Measurements from ENCODE around the gene PCBP3. TPM values are rescaled to one million over a fixed set of nuclear protein-coding genes. Genes with fewer than 3 reads are reported as not detected.
"Not testable (repeated sequence)": the region's sequence is repeated elsewhere in the genome, so short reads cannot be mapped to it uniquely, and the experiment has no call there.

The PCBP3 gene
- total RNA-seq, 1 donor from 2014 or later: 72.7 TPM

DNA sequence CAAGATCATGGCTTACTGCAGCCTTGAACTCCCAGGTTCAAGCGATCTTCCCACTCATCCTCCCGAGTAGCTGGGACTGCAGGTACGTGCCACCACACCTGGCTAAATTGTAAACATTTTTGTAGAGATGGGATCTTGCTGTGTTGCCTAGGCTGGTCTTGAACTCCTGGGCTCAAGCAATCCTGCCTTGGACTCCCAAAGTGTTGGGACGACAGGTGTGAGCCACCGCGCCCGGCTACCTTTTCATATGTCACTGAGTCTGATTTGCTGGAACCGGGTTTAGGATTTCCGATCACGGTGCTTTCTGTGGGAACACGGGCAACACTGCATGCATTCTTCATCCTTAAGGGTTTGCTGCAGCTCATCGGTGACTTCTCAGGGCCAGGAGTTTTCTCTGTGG, 32.2 kb upstream of the PCBP3 start:
- DNase-seq: no peak
- Mint-ChIP-seq H3K27ac (ENCODE audit: unreplicated experiment) (peak overlapping the region; percentile 95), H3K4me3 (ENCODE audit: unreplicated experiment) (no peak overlapping the region), H3K9me3 (ENCODE audit: unreplicated experiment) (peaks cover 4% of the 10 kb centered on the region), H3K4me1 (ENCODE audit: low read depth, unreplicated experiment) (peaks cover 10% of the 10 kb centered on the region), H3K27me3 (ENCODE audit: unreplicated experiment) (peaks cover 8% of the 10 kb centered on the region), H3K36me3 (ENCODE audit: unreplicated experiment) (no peaks in the 10 kb centered on the region)
- TF ChIP-seq, protein P1, sequence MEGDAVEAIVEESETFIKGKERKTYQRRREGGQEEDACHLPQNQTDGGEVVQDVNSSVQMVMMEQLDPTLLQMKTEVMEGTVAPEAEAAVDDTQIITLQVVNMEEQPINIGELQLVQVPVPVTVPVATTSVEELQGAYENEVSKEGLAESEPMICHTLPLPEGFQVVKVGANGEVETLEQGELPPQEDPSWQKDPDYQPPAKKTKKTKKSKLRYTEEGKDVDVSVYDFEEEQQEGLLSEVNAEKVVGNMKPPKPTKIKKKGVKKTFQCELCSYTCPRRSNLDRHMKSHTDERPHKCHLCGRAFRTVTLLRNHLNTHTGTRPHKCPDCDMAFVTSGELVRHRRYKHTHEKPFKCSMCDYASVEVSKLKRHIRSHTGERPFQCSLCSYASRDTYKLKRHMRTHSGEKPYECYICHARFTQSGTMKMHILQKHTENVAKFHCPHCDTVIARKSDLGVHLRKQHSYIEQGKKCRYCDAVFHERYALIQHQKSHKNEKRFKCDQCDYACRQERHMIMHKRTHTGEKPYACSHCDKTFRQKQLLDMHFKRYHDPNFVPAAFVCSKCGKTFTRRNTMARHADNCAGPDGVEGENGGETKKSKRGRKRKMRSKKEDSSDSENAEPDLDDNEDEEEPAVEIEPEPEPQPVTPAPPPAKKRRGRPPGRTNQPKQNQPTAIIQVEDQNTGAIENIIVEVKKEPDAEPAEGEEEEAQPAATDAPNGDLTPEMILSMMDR (IDR thresholded peaks at IDR 0.05; ENCODE audit: partially characterized antibody, unreplicated experiment): no peak

DNA sequence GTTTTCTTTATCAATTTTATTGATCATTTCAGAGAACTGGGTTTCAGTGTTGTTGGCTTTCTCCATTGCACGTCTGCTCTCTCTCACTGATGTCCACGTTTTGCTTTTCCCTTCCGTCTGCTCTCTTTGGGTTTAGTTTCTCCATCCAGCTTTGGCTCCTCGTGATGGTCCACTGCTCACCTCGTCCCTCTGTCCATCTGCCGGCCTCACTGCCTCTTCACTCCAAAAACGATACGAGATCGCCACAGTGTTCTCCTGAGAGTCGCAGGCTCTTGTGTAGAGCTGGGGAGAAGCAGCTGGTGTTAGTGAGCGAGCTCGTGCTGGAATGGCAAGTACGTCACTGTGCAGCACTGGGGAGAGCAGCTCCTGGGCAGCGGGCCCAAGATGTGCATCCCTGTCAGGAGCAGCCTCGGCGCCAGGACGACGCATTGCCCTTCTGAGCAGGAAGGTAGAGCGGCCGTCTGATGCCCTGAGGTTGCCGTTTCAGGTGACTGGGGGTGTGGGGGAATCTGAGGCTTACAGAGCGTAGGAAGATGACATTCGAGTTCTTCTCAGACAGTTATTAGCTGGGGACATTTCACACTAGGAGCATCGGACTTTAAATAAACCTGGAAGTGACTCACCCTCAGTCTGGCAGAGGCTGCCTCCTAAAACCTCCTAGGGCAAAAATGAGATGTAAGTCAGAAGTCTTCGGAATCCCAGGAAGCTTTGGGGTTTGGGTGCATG, 31.4 kb upstream of the PCBP3 start:
- Mint-ChIP-seq H3K27me3 (ENCODE audit: unreplicated experiment) (peaks cover 8% of the 10 kb centered on the region), H3K4me1 (ENCODE audit: low read depth, unreplicated experiment) (peaks cover 10% of the 10 kb centered on the region), H3K4me3 (ENCODE audit: unreplicated experiment) (peak overlapping the region; percentile 82), H3K27ac (ENCODE audit: unreplicated experiment) (peak overlapping the region; percentile 95), H3K36me3 (ENCODE audit: unreplicated experiment) (no peaks in the 10 kb centered on the region), H3K9me3 (ENCODE audit: unreplicated experiment) (peaks cover 4% of the 10 kb centered on the region)
- peak; percentile 48 for DNase-seq
- TF ChIP-seq, protein P1 (IDR thresholded peaks at IDR 0.05; ENCODE audit: partially characterized antibody, unreplicated experiment): no peak

DNA sequence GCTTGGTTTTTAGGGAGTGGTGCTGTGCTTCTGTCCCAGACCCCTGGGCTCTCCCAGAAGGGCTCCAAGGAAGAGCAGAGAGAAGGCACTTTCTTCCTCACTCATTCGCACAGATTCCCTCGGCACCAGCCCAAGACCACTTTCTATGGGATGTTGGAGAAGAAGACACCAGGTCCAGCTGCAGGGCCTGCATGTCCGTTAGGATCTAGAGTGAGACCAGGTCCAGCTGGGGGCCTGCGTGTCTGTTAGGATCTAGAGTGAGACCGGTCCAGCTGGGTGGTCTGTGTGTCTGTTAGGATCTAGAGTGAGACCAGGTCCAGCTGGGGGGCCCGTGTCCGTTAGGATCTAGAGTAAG, 30.9 kb upstream of the PCBP3 start:
- not testable (repeated sequence) for DNase-seq; H3K9me3 Mint-ChIP-seq (ENCODE audit: unreplicated experiment); H3K36me3 Mint-ChIP-seq (ENCODE audit: unreplicated experiment); H3K27me3 Mint-ChIP-seq (ENCODE audit: unreplicated experiment); H3K4me3 Mint-ChIP-seq (ENCODE audit: unreplicated experiment)
- peaks cover 12% of the 10 kb centered on the region for H3K4me1 Mint-ChIP-seq (ENCODE audit: low read depth, unreplicated experiment)
- H3K27ac Mint-ChIP-seq (ENCODE audit: unreplicated experiment): peak overlapping the region; percentile 95

DNA sequence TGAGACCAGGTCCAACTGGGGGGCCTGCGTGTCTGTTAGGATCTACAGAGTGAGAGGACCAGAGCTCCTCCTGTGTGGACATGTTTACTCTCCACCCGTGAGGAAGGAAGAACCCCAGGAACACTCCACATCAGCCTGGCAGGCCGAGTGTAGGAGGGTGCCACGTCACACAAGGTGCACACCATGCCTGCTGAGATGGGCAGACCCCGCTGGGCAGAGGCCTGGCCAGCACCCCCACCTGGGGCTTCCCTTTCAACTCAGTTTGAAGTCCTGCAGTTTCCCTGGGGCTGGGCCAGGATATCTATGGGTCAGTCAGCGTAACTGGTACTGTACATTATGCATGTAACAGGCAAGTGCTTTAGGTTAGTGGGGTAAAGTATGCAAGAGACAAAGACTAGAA, 30.1 kb upstream of the PCBP3 start:
- H3K4me1 Mint-ChIP-seq (ENCODE audit: low read depth, unreplicated experiment): peaks cover 12% of the 10 kb centered on the region
- DNase-seq: no peak

DNA sequence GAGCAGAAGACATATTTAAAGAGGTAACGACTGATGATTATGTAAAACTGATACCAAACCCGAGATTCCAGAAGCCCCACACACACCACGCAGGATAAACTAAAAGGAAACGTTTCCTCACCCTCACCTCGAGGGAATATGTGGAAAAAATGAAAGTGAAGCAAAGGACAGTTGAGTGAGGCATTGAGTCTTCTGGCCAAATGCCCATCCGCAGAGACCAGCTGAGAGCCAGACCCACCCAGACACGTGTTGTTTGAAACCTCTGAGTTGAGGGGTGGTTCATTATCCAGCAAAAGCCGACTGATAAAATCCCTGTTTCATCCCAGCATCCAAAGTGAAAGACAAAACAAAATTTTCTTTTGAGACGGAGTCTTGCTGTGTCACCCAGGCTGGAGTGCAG, 29.6 kb upstream of the PCBP3 start:
- peaks cover 4% of the 10 kb centered on the region for H3K9me3 Mint-ChIP-seq (ENCODE audit: unreplicated experiment)
- H3K4me1 Mint-ChIP-seq (ENCODE audit: low read depth, unreplicated experiment): peaks cover 12% of the 10 kb centered on the region
- H3K36me3 Mint-ChIP-seq (ENCODE audit: unreplicated experiment): no peaks in the 10 kb centered on the region
- H3K27ac Mint-ChIP-seq (ENCODE audit: unreplicated experiment): peak overlapping the region; percentile 13
- DNase-seq: no peak
- H3K27me3 Mint-ChIP-seq (ENCODE audit: unreplicated experiment): peaks cover 5% of the 10 kb centered on the region
- TF ChIP-seq, protein P1 (IDR thresholded peaks at IDR 0.05; ENCODE audit: partially characterized antibody, unreplicated experiment): no peak
- no peak overlapping the region for H3K4me3 Mint-ChIP-seq (ENCODE audit: unreplicated experiment)

More for the DNA sequence above, 30.1 kb upstream of the PCBP3 start:
- TF ChIP-seq, protein P1 (IDR thresholded peaks at IDR 0.05; ENCODE audit: partially characterized antibody, unreplicated experiment): no peak
- Mint-ChIP-seq H3K27ac (ENCODE audit: unreplicated experiment) (peak overlapping the region; percentile 13), H3K36me3 (ENCODE audit: unreplicated experiment) (no peaks in the 10 kb centered on the region), H3K27me3 (ENCODE audit: unreplicated experiment) (peaks cover 5% of the 10 kb centered on the region), H3K9me3 (ENCODE audit: unreplicated experiment) (peaks cover 4% of the 10 kb centered on the region), H3K4me3 (ENCODE audit: unreplicated experiment) (no peak overlapping the region)
